B cell (primary cell): ENCODE data around the gene MYCN. TPM values are rescaled to one million over a fixed set of nuclear protein-coding genes. Genes with fewer than 3 reads are reported as not detected.

Source experiments
- ATAC-seq: fragments of 200-7000 bp; cut with Tn5 transposase; one replicate; pipeline ENCODE4 v1.10.0; 2021; ENCODE audit warnings: low read depth, mild to moderate bottlenecking, moderate number of reproducible peaks, moderate library complexity
- CTCF ChIA-PET: fragments of 350-600 bp; sonication (Branson Sonifier 250); formaldehyde crosslinking; loops from one replicate; lab custom pipeline; 2021; ENCODE audit warnings: antibody characterized with exemption, inconsistent platforms; lab: Charles Lee
- POLR2A ChIA-PET: fragments of 350-600 bp; sonication (Branson Sonifier 250); formaldehyde crosslinking; loops from one replicate; lab custom pipeline; 2021; ENCODE audit warnings: antibody characterized with exemption; lab: Charles Lee
- DNase-seq: peaks from one replicate; pipeline ENCODE4 v3.0.0; 2013
- H2AFZ ChIP-seq: 2 replicates; pipeline ENCODE4 v1.6.1; 2012; ENCODE audit warnings: mild to moderate bottlenecking, low read depth, low read length; ENCODE audit not compliant: insufficient read depth, poor library complexity, severe bottlenecking
- H3K27ac ChIP-seq, 2 donors: 1 replicate in 1 of 2; 2 replicates in 1 of 2; pipeline ENCODE4 v1.5.1; 2012 to 2013; ENCODE audit warnings: low read length in 2 of 2, mild to moderate bottlenecking in 2 of 2, moderate library complexity in 1 of 2
- H3K27me3 ChIP-seq, 4 experiments: fragments of 200-600 bp in 1 of 4; sonication (generic) in 1 of 4; replicated peaks in 1 of 4; 1 replicate in 2 of 4; 2 replicates in 2 of 4; pipeline versions ENCODE4 v1.6.1 to v1.7.0; 2013 to 2016; ENCODE audit warnings: low read length in 3 of 4, mild to moderate bottlenecking in 2 of 4, mixed read lengths in 1 of 4, moderate library complexity in 1 of 4; ENCODE audit not compliant: insufficient read depth in 4 of 4, control insufficient read depth in 3 of 4; ENCODE audit errors: control extremely low read depth in 1 of 4
- H3K36me3 ChIP-seq, 2 experiments: replicated peaks in 1 of 2; 1 replicate in 1 of 2; 2 replicates in 1 of 2; pipeline versions ENCODE4 v1.6.1 to v1.7.1; 2013; ENCODE audit warnings: low read length in 1 of 2; ENCODE audit not compliant: insufficient read depth in 2 of 2, control insufficient read depth in 1 of 2; ENCODE audit errors: control extremely low read depth in 1 of 2, extremely low read depth in 1 of 2
- H3K4me1 ChIP-seq, 2 donors: fragments of 200-600 bp in 1 of 2; sonication (generic) in 1 of 2; 1 replicate in 1 of 2; 2 replicates in 1 of 2; pipeline versions ENCODE4 v1.5.1 to v1.6.1; 2013 to 2017; ENCODE audit warnings: low read length in 2 of 2; ENCODE audit not compliant: control insufficient read depth in 2 of 2, insufficient read depth in 2 of 2
- H3K4me2 ChIP-seq: replicated peaks from 2 replicates; pipeline ENCODE3; 2012; ENCODE audit warnings: mild to moderate bottlenecking, low read depth, low read length; ENCODE audit not compliant: poor library complexity, severe bottlenecking
- H3K4me3 ChIP-seq, 5 experiments: fragments of 200-600 bp in 1 of 5; sonication (generic) in 1 of 5; 1 replicate in 3 of 5; 2 replicates in 2 of 5; pipeline versions ENCODE4 v1.5.1 to v1.7.0; 2011 to 2016; ENCODE audit warnings: low read length in 4 of 5, mild to moderate bottlenecking in 4 of 5, low read depth in 2 of 5, control low read depth in 1 of 5, moderate library complexity in 1 of 5; ENCODE audit not compliant: insufficient read depth in 1 of 5; ENCODE audit errors: control extremely low read depth in 1 of 5, extremely low read depth in 1 of 5
- H3K79me2 ChIP-seq: fragments of 200-600 bp; sonication (generic); one replicate; pipeline ENCODE4 v1.6.0; 2016; ENCODE audit warnings: low read length; ENCODE audit not compliant: control insufficient read depth, insufficient read depth
- H3K9ac ChIP-seq: fragments of 200-600 bp; sonication (generic); 2 replicates; pipeline ENCODE4 v1.6.1; 2017; ENCODE audit warnings: mild to moderate bottlenecking, low read length, moderate library complexity
- H3K9me3 ChIP-seq, 3 donors: one replicate each; pipeline versions ENCODE4 v1.6.1 to v1.7.1; 2013; ENCODE audit warnings: low read length in 2 of 3; ENCODE audit not compliant: control insufficient read depth in 2 of 3, insufficient read depth in 1 of 3; ENCODE audit errors: control extremely low read depth in 1 of 3
- H4K20me1 ChIP-seq: 2 replicates; pipeline ENCODE4 v1.6.0; 2012; ENCODE audit warnings: mild to moderate bottlenecking, low read length; ENCODE audit not compliant: insufficient read depth, control insufficient read depth, poor library complexity, severe bottlenecking
- H3K27ac Mint-ChIP-seq: one replicate; pipeline ENCODE4 v1.8.0; 2021; ENCODE audit warnings: mixed read lengths
- H3K27me3 Mint-ChIP-seq: one replicate; pipeline ENCODE4 v1.8.0; 2021; ENCODE audit warnings: mixed read lengths
- H3K4me1 Mint-ChIP-seq: one replicate; pipeline ENCODE4 v1.8.0; 2021; ENCODE audit warnings: mixed read lengths
- H3K4me3 Mint-ChIP-seq: one replicate; pipeline ENCODE4 v1.8.0; 2021; ENCODE audit warnings: mixed read lengths
- H3K9me3 Mint-ChIP-seq: one replicate; pipeline ENCODE4 v1.8.0; 2022; ENCODE audit warnings: mixed read lengths; ENCODE audit not compliant: insufficient read depth
- EZH2 ChIP-seq: IDR thresholded peaks from 2 replicates; pipeline ENCODE4 v1.6.1; 2012; ENCODE audit warnings: borderline replicate concordance, low read depth, mild to moderate bottlenecking, moderate library complexity, low read length; ENCODE audit not compliant: insufficient read depth, poor library complexity, severe bottlenecking
- WGBS: methylation state at CpG from one replicate; pipeline ENCODE4 v1.1.5; 2013; ENCODE audit warnings: missing lambda C conversion rate; ENCODE audit not compliant: insufficient coverage; 5-methylcytosine and 5-hydroxymethylcytosine counted together
- intact Hi-C: fragments of 100-400 bp; cut with micrococcal nuclease; formaldehyde crosslinking; loops from one replicate; pipeline ENCODE4 v1.10.0; 2022
- polyA plus RNA-seq: library from polyadenylated mRNA; depleted of rRNA; stranded (reverse); fragments of >200 nt; gene quantifications from 2 replicates; pipeline ENCODE4 v1.2.3, GENCODE V29; 2012
- total RNA-seq, 2 donors: library from RNA; stranded (reverse); fragments of 120-200 nt in 1 of 2; gene quantifications; 1 replicate in 1 of 2; 2 replicates in 1 of 2; pipeline versions ENCODE4 v1.2.3 to v1.2.4, GENCODE V29; 2013 to 2022
- TF ChIP-seq, protein P1 (sequence below): fragments of 200-600 bp; IDR thresholded peaks from one replicate; pipeline ENCODE4 v1.8.0; 2022; ENCODE audit warnings: antibody characterized with exemption, mild to moderate bottlenecking

MYCN gene
- total and polyA plus RNA-seq, 2 donors (not counting 1 experiment from before 2014, with no cell fraction given), result not detected

DNA sequence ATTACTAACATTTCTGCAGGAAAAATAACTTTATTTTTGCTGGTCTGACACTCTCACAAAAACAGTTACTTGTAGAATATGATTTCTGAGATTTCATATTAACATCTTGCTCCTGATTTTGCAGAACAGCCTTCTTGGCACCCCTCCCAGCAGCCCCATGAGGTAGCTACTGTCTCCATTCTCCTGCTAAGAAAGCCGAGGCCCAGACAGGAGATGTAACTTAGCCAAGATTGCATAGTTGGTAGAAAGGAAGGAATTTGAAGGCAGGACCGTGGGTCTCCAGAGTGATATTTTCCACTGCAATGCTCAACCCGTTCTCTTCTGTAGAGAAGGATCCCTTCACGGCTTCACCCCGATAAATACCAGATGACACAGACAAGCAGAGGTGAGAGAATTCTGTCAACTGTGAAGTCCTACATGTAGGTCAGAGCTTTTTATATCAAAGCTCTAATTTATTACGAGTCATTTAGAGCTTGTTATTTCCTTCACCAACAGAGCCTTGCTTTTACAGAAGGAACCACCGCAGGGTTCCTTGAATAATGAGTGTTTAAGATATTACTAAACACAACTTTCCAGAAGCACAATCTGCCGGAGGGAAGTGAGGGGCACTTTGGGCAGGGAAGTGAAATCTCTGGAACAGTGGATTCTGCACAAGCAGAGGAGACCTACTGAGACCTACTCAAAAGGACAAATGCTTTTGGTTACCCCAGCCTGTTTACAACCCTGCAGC lies 48.0 kb upstream of the MYCN start:
- no peak overlapping the region for H3K27ac Mint-ChIP-seq
- ChIA-PET CTCF (no interaction called here), POLR2A (no interaction called here)
- WGBS, result 92% methylated on average over 4 of the region's 8 CpGs
- H3K4me1 Mint-ChIP-seq, result no peaks in the 10 kb centered on the region
- H3K4me1 ChIP-seq, result no peaks in the 10 kb centered on the region
- no peak overlapping the region for H3K4me3 Mint-ChIP-seq
- peaks cover 0 to 3% (median 0%) of the 10 kb centered on the region in 4 experiments for H3K27me3 ChIP-seq
- intact Hi-C loops, result no loop called here
- no peaks in the 10 kb centered on the region for H3K79me2 ChIP-seq
- H3K9me3 Mint-ChIP-seq, result peaks cover 6% of the 10 kb centered on the region
- no peaks in the 10 kb centered on the region for H3K27me3 Mint-ChIP-seq
- H3K36me3 ChIP-seq, result no peaks in the 10 kb centered on the region
- DNase-seq, result no peak
- no peaks in the 10 kb centered on the region for H4K20me1 ChIP-seq
- no peak overlapping the region for H3K4me2 ChIP-seq
- H3K4me3 ChIP-seq, result no peak overlapping the region
- no peak overlapping the region for H2AFZ ChIP-seq
- no peak overlapping the region for H3K27ac ChIP-seq
- peaks cover 0 to 12% (median 0%) of the 10 kb centered on the region in 3 donors for H3K9me3 ChIP-seq
- no peak for TF ChIP-seq EZH2
- TF ChIP-seq, protein P1, sequence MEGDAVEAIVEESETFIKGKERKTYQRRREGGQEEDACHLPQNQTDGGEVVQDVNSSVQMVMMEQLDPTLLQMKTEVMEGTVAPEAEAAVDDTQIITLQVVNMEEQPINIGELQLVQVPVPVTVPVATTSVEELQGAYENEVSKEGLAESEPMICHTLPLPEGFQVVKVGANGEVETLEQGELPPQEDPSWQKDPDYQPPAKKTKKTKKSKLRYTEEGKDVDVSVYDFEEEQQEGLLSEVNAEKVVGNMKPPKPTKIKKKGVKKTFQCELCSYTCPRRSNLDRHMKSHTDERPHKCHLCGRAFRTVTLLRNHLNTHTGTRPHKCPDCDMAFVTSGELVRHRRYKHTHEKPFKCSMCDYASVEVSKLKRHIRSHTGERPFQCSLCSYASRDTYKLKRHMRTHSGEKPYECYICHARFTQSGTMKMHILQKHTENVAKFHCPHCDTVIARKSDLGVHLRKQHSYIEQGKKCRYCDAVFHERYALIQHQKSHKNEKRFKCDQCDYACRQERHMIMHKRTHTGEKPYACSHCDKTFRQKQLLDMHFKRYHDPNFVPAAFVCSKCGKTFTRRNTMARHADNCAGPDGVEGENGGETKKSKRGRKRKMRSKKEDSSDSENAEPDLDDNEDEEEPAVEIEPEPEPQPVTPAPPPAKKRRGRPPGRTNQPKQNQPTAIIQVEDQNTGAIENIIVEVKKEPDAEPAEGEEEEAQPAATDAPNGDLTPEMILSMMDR, result no peak
- ATAC-seq, result no peak
- H3K9ac ChIP-seq, result no peak overlapping the region

DNA sequence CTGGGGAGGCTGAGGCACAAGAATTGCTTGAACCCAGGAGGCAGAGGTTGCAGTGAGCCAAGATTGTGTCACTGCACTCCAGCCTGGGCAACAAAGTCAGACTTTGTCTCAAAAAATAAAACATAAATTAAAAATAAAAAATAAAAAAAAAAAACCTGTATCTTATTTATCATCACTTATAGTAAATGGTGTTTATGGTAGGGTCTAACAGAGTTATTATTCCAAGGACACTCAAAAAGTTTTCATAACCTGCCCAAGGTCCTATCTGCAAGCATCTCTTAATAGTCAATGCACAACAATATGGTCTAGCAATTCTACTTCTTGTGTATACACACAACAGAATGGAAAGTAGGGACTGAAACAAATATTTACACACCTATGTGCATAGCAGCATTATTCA lies 47.3 kb upstream of the MYCN start:
- TF ChIP-seq, protein P1, result no peak
- no peak for TF ChIP-seq EZH2
- Histone ChIP-seq H3K4me3 (no peak overlapping the region), H3K4me1 (no peaks in the 10 kb centered on the region), H3K9ac (no peak overlapping the region), H3K9me3 (peaks cover 1 to 12% (median 3%) of the 10 kb centered on the region in 3 donors), H2AFZ (no peak overlapping the region), H4K20me1 (no peaks in the 10 kb centered on the region), H3K27me3 (peaks cover 0 to 3% (median 0%) of the 10 kb centered on the region in 4 experiments), H3K79me2 (no peaks in the 10 kb centered on the region), H3K4me2 (no peak overlapping the region), H3K27ac (no peak overlapping the region), H3K36me3 (no peaks in the 10 kb centered on the region)
- H3K4me3 Mint-ChIP-seq, result no peak overlapping the region
- no peak overlapping the region for H3K27ac Mint-ChIP-seq
- ATAC-seq (no peak), DNase-seq (no peak)
- CTCF ChIA-PET, result no interaction called here
- H3K9me3 Mint-ChIP-seq, result peaks cover 6% of the 10 kb centered on the region
- H3K4me1 Mint-ChIP-seq, result no peaks in the 10 kb centered on the region
- POLR2A ChIA-PET, result no interaction called here
- intact Hi-C loops, result no loop called here
- no peaks in the 10 kb centered on the region for H3K27me3 Mint-ChIP-seq
